T-helper 1 cell treated with Interleukin-12 subunit alpha and Interleukin-12 subunit beta and Interleukin-4 antibody, amounts not matched to agents 30 μg/mL and 1 μg/mL, for 36 hours (primary cell): ENCODE data around the gene JSRP1.

Experiments used
- H3K27ac Mint-ChIP-seq: one replicate; pipeline ENCODE4 v1.8.0; 2021; ENCODE audit warnings: mild to moderate bottlenecking, mixed read lengths
- H3K27me3 Mint-ChIP-seq: one replicate; pipeline ENCODE4 v1.8.0; 2021; ENCODE audit warnings: low read depth, mixed read lengths
- H3K36me3 Mint-ChIP-seq: one replicate; pipeline ENCODE4 v1.8.0; 2021; ENCODE audit warnings: low read depth, mixed read lengths
- H3K4me1 Mint-ChIP-seq: one replicate; pipeline ENCODE4 v1.8.0; 2021; ENCODE audit warnings: low read depth, mixed read lengths
- H3K4me3 Mint-ChIP-seq: one replicate; pipeline ENCODE4 v1.8.0; 2021; ENCODE audit warnings: mild to moderate bottlenecking, moderate library complexity, mixed read lengths
- H3K9me3 Mint-ChIP-seq: one replicate; pipeline ENCODE4 v1.8.0; 2021; ENCODE audit warnings: mixed read lengths

JSRP1 gene, protein sequence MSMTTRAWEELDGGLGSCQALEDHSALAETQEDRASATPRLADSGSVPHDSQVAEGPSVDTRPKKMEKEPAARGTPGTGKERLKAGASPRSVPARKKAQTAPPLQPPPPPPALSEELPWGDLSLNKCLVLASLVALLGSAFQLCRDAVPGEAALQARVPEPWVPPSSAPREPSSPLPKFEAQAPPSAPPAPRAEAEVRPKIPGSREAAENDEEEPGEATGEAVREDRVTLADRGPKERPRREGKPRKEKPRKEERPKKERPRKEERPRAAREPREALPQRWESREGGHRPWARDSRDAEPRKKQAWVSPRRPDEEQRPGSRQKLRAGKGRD

GRCh38 chr19:2255982-2256685 lies at the start of gene JSRP1:
Gene JSRP1, minus strand, starts transcription at chr19:2256417. Its CDS starts 1,103 bp downstream, at chr19:2255314.
- H3K9me3 Mint-ChIP-seq: no peaks in the 10 kb centered on the region
- peak within 1 kb of the TSS; percentile 99 for H3K27ac Mint-ChIP-seq
- peaks cover 22% of the 10 kb centered on the region for H3K4me1 Mint-ChIP-seq
- H3K36me3 Mint-ChIP-seq: no peaks in the 10 kb centered on the region
- H3K27me3 Mint-ChIP-seq: peaks cover 8% of the 10 kb centered on the region
- H3K4me3 Mint-ChIP-seq: no peak within 1 kb of the TSS

DNA sequence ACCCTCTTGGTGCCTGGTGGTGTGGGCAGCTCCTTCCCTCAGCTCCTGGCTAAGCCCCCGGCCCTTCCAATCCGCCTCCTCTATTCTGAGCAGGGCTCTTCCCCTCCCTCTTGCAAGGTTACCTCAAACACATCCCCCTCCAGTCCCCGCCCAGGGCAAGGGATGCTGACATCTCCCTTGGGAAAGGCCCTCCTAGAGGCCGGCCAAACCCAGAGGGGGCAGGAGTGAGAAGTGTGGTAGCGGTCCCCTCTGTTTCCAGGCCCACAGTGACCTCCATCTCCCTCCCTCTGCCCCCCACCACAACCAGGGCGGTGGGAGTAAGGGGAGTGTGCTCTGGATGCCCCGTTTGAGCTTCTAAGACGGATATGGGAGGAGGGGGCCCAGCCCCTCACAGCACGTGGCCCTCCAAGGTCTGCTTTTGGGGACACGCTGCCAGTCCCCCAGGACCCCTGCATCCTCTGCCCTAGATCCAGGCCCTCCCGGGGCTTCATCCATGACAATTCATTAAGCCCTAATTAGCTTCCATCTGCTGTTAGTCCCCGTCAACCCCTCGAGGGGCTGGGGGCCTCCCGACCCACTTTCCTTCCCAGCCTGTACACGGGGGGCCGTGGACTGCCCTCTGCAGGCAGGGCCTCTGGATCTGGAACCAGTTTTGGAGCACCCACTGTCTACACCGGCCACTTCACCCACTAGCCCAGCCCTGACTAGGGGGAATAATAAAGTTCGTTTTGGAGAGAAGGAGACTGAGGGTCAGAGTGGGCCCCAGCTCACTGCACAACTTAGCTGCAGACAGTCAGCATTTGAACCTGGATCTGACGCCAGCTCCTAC lies 49.4 kb upstream of the JSRP1 start:
- H3K9me3 Mint-ChIP-seq: no peaks in the 10 kb centered on the region
- peaks cover 6% of the 10 kb centered on the region for H3K4me1 Mint-ChIP-seq
- no peak overlapping the region for H3K4me3 Mint-ChIP-seq
- no peak overlapping the region for H3K27ac Mint-ChIP-seq
- H3K36me3 Mint-ChIP-seq: peaks cover 10% of the 10 kb centered on the region
- peaks cover 75% of the 10 kb centered on the region for H3K27me3 Mint-ChIP-seq

DNA sequence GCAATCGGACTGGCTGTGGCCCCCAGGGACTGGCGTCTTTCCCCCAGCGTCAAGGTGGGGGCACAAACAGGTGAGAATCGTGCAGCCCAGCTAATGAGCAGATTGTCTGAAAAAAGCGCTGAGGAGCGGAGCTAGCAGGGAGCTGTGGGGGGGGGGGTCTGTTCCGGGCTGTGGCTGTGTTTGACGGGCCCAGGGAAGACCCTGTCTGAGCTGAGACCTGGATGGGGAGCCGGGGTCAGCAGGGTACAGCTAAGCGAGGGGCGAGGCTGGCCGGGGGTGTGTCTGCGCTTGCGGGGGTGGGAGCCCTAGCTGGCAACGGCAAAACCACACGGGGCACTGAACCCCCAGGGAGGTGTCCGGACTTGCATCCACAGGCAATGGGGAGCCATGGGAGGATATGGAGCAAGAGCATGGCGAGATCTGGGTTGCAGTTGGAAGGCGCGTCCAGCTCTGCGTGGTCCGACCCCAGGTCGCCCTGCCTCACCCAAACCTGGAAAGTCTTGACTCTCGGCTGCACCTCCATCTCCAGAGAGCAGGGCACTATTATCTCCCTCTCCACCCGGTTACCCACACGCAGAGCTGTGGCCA lies 47.1 kb upstream of the JSRP1 start:
- Mint-ChIP-seq H3K27me3 (peaks cover 52% of the 10 kb centered on the region), H3K4me3 (no peak overlapping the region), H3K9me3 (no peaks in the 10 kb centered on the region), H3K27ac (no peak overlapping the region), H3K36me3 (peaks cover 7% of the 10 kb centered on the region), H3K4me1 (peaks cover 4% of the 10 kb centered on the region)

DNA sequence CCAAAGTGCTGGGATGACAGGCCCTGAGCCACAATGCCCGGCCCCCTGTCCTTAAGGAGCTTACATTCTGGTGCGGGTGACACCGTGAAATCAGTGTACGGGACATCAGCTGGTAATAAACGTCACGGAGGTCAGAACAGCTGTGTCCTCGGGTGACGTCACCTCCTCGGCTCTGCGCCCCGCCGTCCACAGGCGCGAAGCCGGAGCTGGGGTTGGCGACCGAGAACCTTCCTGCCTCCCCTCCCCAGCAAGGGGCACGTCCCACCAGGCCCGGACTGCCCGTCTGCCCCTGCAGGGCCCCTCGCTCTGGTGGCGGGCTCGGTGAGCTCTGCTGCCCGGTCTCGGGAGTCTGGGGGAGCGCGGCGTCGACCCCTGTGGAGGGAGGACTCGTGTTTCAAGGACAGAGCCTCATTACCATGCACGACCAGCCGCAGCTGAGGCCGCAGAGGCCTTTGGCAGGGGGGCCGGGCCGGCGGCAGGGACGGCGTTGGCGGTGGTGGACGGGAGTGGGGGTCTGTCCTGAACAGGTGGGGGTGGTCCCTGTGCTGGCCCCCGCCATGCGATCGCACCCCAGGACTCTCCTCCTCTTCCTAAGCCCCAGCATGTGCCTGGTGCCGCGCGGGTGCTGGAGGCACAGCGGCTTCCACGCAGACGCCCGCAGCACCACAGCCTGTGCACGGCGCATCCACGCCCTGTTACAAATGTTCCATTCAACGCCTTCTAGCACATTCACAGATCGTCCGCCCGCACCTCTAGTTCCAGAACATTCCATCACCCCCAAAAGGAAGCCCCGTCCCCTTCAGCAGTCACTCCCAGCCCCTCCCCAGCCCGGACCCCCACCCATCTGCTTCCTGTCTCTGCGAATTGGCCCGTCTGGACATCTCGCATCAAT lies 46.3 kb upstream of the JSRP1 start:
- Mint-ChIP-seq H3K27ac (no peak overlapping the region), H3K4me3 (no peak overlapping the region), H3K4me1 (peaks cover 4% of the 10 kb centered on the region), H3K9me3 (no peaks in the 10 kb centered on the region), H3K27me3 (peaks cover 51% of the 10 kb centered on the region), H3K36me3 (peaks cover 7% of the 10 kb centered on the region)

DNA sequence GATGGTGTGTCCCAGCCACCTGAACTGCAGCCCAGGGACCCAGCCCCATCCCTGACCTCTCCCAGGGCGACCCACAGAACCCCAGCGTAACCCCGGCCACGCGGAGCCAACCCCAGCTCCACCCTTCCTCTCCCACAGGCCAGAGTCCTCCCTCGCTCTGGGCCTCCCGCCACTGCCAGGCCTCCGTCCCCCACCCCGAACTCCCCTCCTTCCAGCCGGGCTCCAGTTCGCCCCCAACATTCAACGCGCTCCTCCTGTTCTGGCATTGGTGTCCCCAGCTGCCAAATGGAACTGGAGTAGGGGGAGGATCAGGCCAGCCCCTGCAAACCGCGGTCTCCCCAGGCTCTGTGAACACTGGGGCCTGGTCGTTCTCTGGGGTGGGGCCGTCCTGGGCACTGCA lies 44.3 kb upstream of the JSRP1 start:
- peaks cover 35% of the 10 kb centered on the region for H3K27me3 Mint-ChIP-seq
- H3K27ac Mint-ChIP-seq: no peak overlapping the region
- H3K9me3 Mint-ChIP-seq: no peaks in the 10 kb centered on the region
- H3K4me3 Mint-ChIP-seq: no peak overlapping the region
- peaks cover 4% of the 10 kb centered on the region for H3K4me1 Mint-ChIP-seq
- peaks cover 7% of the 10 kb centered on the region for H3K36me3 Mint-ChIP-seq

DNA sequence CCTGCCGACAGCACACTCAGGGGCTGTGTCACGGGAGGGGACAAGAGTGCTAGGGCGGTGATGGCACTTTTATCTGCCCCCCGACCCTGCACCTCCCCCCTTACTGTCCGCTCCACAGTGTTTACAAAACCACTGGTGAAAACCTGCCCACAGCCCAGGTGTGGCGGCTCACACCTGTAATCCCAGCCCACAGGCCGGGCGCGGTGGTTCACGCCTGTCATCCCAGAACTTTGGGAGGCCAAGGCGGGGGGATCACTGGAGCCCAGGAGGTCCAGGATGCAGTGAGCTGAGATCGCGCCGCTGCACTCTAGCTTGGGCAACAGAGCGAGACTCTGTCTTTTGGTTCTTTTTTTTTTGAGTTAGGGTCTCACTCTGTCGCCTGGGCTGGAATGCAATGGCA lies 39.9 kb upstream of the JSRP1 start:
- Mint-ChIP-seq H3K4me3 (no peak overlapping the region), H3K36me3 (peaks cover 13% of the 10 kb centered on the region), H3K4me1 (peaks cover 5% of the 10 kb centered on the region), H3K27ac (no peak overlapping the region), H3K27me3 (peaks cover 4% of the 10 kb centered on the region), H3K9me3 (no peaks in the 10 kb centered on the region)

DNA sequence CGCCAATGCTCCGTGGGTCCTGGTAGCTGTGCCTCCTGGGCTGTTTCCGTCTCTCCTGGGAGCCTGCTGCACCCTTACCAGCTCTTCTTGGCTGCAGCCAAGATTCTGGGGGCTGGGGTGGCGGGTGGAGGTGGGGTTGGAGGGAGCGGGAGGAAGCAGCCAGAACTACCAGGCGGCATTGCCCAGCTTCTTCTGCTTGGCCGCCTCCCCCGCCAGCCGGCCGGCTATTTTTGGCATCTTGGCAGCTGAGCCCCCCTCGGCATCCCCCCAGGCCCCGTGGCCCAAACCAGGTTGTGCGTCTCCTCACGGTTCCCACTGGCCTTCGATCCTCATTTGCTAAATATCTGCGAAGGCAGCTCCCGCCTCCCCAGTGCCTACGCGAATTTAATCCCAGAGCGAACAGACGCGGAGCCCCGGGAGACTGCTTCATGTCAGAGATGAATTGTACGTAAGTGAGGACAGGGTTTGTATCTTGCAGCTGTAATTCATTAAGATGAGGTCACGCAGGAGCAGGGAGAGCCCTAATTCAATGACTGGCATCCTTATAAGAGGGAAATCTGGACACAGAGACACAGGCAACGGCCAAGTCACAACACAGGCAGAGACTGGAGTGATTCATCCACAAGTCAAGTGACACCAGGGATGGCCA lies 38.6 kb upstream of the JSRP1 start:
- H3K27ac Mint-ChIP-seq: no peak overlapping the region
- no peaks in the 10 kb centered on the region for H3K9me3 Mint-ChIP-seq
- H3K27me3 Mint-ChIP-seq: no peaks in the 10 kb centered on the region
- peaks cover 14% of the 10 kb centered on the region for H3K36me3 Mint-ChIP-seq
- H3K4me3 Mint-ChIP-seq: no peak overlapping the region
- peaks cover 5% of the 10 kb centered on the region for H3K4me1 Mint-ChIP-seq

GRCh38 chr19:2291185-2291751 lies 35.1 kb upstream of the JSRP1 start:
- no peak overlapping the region for H3K27ac Mint-ChIP-seq
- peaks cover 19% of the 10 kb centered on the region for H3K36me3 Mint-ChIP-seq
- H3K4me1 Mint-ChIP-seq: peaks cover 17% of the 10 kb centered on the region
- no peaks in the 10 kb centered on the region for H3K9me3 Mint-ChIP-seq
- peak overlapping the region; percentile 77 for H3K4me3 Mint-ChIP-seq
- no peaks in the 10 kb centered on the region for H3K27me3 Mint-ChIP-seq

GRCh38 chr19:2290441-2291184 lies 34.4 kb upstream of the JSRP1 start:
- Mint-ChIP-seq H3K27me3 (no peaks in the 10 kb centered on the region), H3K27ac (no peak overlapping the region), H3K9me3 (no peaks in the 10 kb centered on the region), H3K4me3 (peak overlapping the region; percentile 77), H3K36me3 (peaks cover 19% of the 10 kb centered on the region), H3K4me1 (peaks cover 17% of the 10 kb centered on the region)

GRCh38 chr19:2289714-2290435 lies 33.7 kb upstream of the JSRP1 start:
- peak overlapping the region; percentile 95 for H3K27ac Mint-ChIP-seq
- H3K27me3 Mint-ChIP-seq: no peaks in the 10 kb centered on the region
- H3K9me3 Mint-ChIP-seq: no peaks in the 10 kb centered on the region
- peak overlapping the region; percentile 88 for H3K4me3 Mint-ChIP-seq
- peaks cover 17% of the 10 kb centered on the region for H3K36me3 Mint-ChIP-seq
- peaks cover 17% of the 10 kb centered on the region for H3K4me1 Mint-ChIP-seq

DNA sequence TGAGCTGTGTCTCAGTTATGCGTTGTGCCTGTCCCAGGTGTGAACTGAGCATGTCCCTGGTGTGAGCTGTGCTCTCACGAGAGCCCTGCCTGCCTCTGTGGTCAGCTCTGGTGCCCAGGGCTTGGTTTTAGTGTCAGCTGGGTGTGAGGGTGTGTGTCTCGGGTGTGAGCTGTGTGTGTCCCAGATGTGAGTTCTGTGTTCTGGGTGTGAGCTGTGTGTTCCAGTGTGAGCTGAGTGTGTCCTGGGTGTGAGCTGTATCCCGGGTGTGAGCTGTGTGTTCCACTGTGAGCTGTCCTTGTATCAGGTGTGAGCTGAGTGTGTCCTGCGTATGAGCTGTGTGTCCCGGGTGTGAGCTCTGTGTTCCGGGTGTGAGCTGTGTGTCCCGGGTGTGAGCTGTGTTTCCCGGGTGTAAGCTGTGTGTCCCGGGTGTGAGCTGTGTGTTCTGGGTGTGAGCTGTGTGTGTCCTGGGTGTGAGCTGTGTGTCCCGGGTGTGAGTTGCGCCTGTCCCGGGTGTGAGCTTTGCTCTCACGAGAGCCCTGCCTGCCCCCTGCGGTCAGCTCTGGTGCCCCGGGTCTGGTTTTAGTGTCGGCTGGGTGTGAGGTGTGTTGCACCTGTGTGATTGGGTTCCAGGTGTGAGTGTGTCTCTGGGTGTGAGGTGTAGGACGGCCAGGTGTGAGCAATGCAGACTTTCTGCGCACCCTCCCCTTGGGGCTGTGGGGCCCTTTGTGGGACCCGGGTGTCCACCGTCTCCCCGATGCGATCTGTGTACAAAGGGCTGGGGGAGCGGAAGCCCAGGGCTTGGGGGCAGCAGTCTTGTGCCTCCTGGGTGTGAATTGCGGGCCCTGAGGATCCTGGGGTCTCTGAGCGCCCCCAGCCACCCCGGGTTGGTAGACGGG lies 32.8 kb upstream of the JSRP1 start:
- H3K4me3 Mint-ChIP-seq: peak overlapping the region; percentile 88
- H3K27ac Mint-ChIP-seq: peak overlapping the region; percentile 95
- no peaks in the 10 kb centered on the region for H3K9me3 Mint-ChIP-seq
- H3K36me3 Mint-ChIP-seq: peaks cover 16% of the 10 kb centered on the region
- peaks cover 17% of the 10 kb centered on the region for H3K4me1 Mint-ChIP-seq
- no peaks in the 10 kb centered on the region for H3K27me3 Mint-ChIP-seq
